Fibroblast of lung (primary cell): ENCODE measurements around the gene TICAM2. TPM values are rescaled to one million over a fixed set of nuclear protein-coding genes. Genes with fewer than 3 reads are reported as not detected.

Experiments used
- DNase-seq, 2 donors: peaks; one replicate each; pipeline versions ENCODE4 v3.0.0 to v3.0.0-alpha.2; 2010; ENCODE audit warnings: low read depth in 2 of 2
- H2AFZ ChIP-seq: 2 replicates; pipeline ENCODE4 v1.5.1; 2012; ENCODE audit warnings: low read length, control low read depth, inconsistent platforms
- H3K27ac ChIP-seq: 2 replicates; pipeline ENCODE4 v1.5.1; 2011; ENCODE audit warnings: low read length, control low read depth; ENCODE audit not compliant: insufficient read depth
- H3K27me3 ChIP-seq: 2 replicates; pipeline ENCODE4 v1.5.1; 2011; ENCODE audit warnings: mild to moderate bottlenecking, low read length; ENCODE audit not compliant: control insufficient read depth, insufficient read depth
- H3K36me3 ChIP-seq: 2 replicates; pipeline ENCODE4 v1.5.1; 2011; ENCODE audit warnings: low read length; ENCODE audit not compliant: control insufficient read depth, insufficient read depth
- H3K4me1 ChIP-seq: 2 replicates; pipeline ENCODE4 v1.5.1; 2011; ENCODE audit warnings: low read length; ENCODE audit not compliant: control insufficient read depth, insufficient read depth; ENCODE audit errors: extremely low read depth
- H3K4me2 ChIP-seq: 2 replicates; pipeline ENCODE4 v1.5.1; 2011; ENCODE audit warnings: low read length, control low read depth; ENCODE audit not compliant: insufficient read depth; ENCODE audit errors: extremely low read depth
- H3K4me3 ChIP-seq, 4 experiments: fragments of 200-600 bp in 1 of 4; sonication (generic) in 1 of 4; replicated peaks in 1 of 4; 2 replicates each; pipeline ENCODE4 v1.5.1; 2011 to 2016; ENCODE audit warnings: low read length in 4 of 4, low read depth in 3 of 4, mild to moderate bottlenecking in 3 of 4, control low read depth in 2 of 4, inconsistent platforms in 1 of 4, mixed read lengths in 1 of 4; ENCODE audit not compliant: insufficient read depth in 1 of 4; ENCODE audit errors: control extremely low read depth in 1 of 4
- H3K79me2 ChIP-seq: 2 replicates; pipeline ENCODE4 v1.5.1; 2012; ENCODE audit warnings: mild to moderate bottlenecking, low read length, inconsistent platforms; ENCODE audit not compliant: control insufficient read depth, insufficient read depth
- H3K9ac ChIP-seq: 2 replicates; pipeline ENCODE4 v1.5.1; 2011; ENCODE audit warnings: mild to moderate bottlenecking, low read length, control low read depth; ENCODE audit not compliant: insufficient read depth
- H3K9me3 ChIP-seq: 2 replicates; pipeline ENCODE4 v1.5.1; 2012; ENCODE audit warnings: low read depth, low read length; ENCODE audit not compliant: control insufficient read depth, insufficient read depth
- H4K20me1 ChIP-seq: 2 replicates; pipeline ENCODE4 v1.5.1; 2011; ENCODE audit warnings: low read length; ENCODE audit not compliant: control insufficient read depth, insufficient read depth; ENCODE audit errors: extremely low read depth
- EZH2 ChIP-seq: IDR thresholded peaks from 2 replicates; pipeline ENCODE4 v1.5.1; 2012; ENCODE audit warnings: low read length, control low read depth, mild to moderate bottlenecking; ENCODE audit errors: missing control alignments
- polyA plus RNA-seq, 2 donors: library from polyadenylated mRNA; depleted of rRNA in 1 of 2; stranded (reverse) in 1 of 2; unstranded in 1 of 2; fragments of >200 nt; gene quantifications; 2 replicates each; pipeline ENCODE4 v1.2.1, GENCODE V29; 2011 to 2012; ENCODE audit warnings: missing spikeins in 1 of 2
- total RNA-seq: library from RNA; depleted of rRNA; stranded (reverse); fragments of >200 nt; gene quantifications from 2 replicates; pipeline ENCODE4 v1.2.1, GENCODE V29; 2014
- TF ChIP-seq, protein P1 (sequence below), 2 donors: IDR thresholded peaks in 1 of 2; conservative IDR thresholded peaks in 1 of 2; 1 replicate in 1 of 2; 2 replicates in 1 of 2; pipeline ENCODE4 v1.5.1; 2011 to 2012; ENCODE audit warnings: low read length in 2 of 2, control low read depth in 1 of 2, inconsistent platforms in 1 of 2, low read depth in 1 of 2, mild to moderate bottlenecking in 1 of 2

The TICAM2 gene
- total and polyA plus RNA-seq, 2 donors (not counting 1 experiment from before 2014, with no cell fraction given), result 8.8 to 10.3 TPM

GRCh38 chr5:115531787-115532367 is 70.4 kb downstream of the TICAM2 start:
- no peak for DNase-seq
- Histone ChIP-seq H4K20me1 (no peaks in the 10 kb centered on the region), H3K9me3 (no peaks in the 10 kb centered on the region), H3K9ac (no peak overlapping the region), H3K36me3 (no peaks in the 10 kb centered on the region), H3K4me2 (no peak overlapping the region), H2AFZ (no peak overlapping the region), H3K4me1 (peaks cover 4% of the 10 kb centered on the region), H3K79me2 (peaks cover 97% of the 10 kb centered on the region), H3K27me3 (no peaks in the 10 kb centered on the region), H3K27ac (no peak overlapping the region), H3K4me3 (no peak overlapping the region)
- no peak for TF ChIP-seq EZH2
- TF ChIP-seq, protein P1, sequence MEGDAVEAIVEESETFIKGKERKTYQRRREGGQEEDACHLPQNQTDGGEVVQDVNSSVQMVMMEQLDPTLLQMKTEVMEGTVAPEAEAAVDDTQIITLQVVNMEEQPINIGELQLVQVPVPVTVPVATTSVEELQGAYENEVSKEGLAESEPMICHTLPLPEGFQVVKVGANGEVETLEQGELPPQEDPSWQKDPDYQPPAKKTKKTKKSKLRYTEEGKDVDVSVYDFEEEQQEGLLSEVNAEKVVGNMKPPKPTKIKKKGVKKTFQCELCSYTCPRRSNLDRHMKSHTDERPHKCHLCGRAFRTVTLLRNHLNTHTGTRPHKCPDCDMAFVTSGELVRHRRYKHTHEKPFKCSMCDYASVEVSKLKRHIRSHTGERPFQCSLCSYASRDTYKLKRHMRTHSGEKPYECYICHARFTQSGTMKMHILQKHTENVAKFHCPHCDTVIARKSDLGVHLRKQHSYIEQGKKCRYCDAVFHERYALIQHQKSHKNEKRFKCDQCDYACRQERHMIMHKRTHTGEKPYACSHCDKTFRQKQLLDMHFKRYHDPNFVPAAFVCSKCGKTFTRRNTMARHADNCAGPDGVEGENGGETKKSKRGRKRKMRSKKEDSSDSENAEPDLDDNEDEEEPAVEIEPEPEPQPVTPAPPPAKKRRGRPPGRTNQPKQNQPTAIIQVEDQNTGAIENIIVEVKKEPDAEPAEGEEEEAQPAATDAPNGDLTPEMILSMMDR (conservative IDR thresholded peaks at IDR 0.05 in 1 of 2, IDR thresholded peaks at IDR 0.05 in 1 of 2; ENCODE audit: low read depth in 1 of 2, low read length in 2 of 2), result no peak

GRCh38 chr5:115531380-115531779 is 70.9 kb downstream of the TICAM2 start:
- Histone ChIP-seq H3K36me3 (no peaks in the 10 kb centered on the region), H3K4me1 (peaks cover 4% of the 10 kb centered on the region), H3K9me3 (no peaks in the 10 kb centered on the region), H3K4me3 (no peak overlapping the region), H2AFZ (no peak overlapping the region), H3K79me2 (peaks cover 97% of the 10 kb centered on the region), H3K4me2 (no peak overlapping the region), H3K9ac (no peak overlapping the region), H3K27me3 (no peaks in the 10 kb centered on the region), H3K27ac (no peak overlapping the region), H4K20me1 (no peaks in the 10 kb centered on the region)
- TF ChIP-seq EZH2, result no peak
- TF ChIP-seq, protein P1 (conservative IDR thresholded peaks at IDR 0.05 in 1 of 2, IDR thresholded peaks at IDR 0.05 in 1 of 2; ENCODE audit: low read depth in 1 of 2, low read length in 2 of 2), result no peak
- no peak for DNase-seq

DNA sequence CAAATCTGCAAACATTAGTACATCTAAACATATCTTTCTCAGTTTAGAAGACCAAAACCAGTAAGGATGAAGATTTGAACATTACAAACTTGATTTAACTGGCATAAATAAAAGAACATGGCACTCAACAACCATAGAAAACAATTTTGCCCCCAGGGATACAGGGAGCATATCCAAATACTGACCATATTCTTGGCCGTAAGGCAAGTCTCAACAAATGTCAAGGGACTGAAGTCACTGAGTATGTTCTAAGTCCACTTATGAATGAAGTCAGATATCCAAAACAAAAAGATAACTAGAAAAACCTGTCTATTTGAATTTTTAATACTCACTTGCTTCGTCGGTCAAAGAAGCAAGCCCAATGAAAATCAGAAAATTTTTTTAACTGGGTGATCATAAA is 71.9 kb downstream of the TICAM2 start:
- Histone ChIP-seq H3K36me3 (no peaks in the 10 kb centered on the region), H4K20me1 (no peaks in the 10 kb centered on the region), H2AFZ (no peak overlapping the region), H3K9ac (no peak overlapping the region), H3K27ac (no peak overlapping the region), H3K9me3 (no peaks in the 10 kb centered on the region), H3K4me3 (peak overlapping the region in 1 of 4 experiments; percentile 3), H3K27me3 (no peaks in the 10 kb centered on the region), H3K79me2 (peaks cover 96% of the 10 kb centered on the region), H3K4me1 (peaks cover 4% of the 10 kb centered on the region), H3K4me2 (no peak overlapping the region)
- DNase-seq, result no peak
- no peak for TF ChIP-seq EZH2
- TF ChIP-seq, protein P1 (conservative IDR thresholded peaks at IDR 0.05 in 1 of 2, IDR thresholded peaks at IDR 0.05 in 1 of 2; ENCODE audit: low read depth in 1 of 2, low read length in 2 of 2), result no peak

Other genes with a start within 250 kb of the TICAM2 start
- 20.3 and 53.2 TPM in 2 replicates for gene FEM1C, start 57.7 kb downstream of the TICAM2 start, total RNA-seq
- 26.4 and 27.2 TPM in 2 replicates for gene FEM1C, start 57.7 kb downstream of the TICAM2 start, polyA plus RNA-seq
- 82.2 and 104 TPM in 2 replicates for gene TMED7, start 23.6 kb upstream of the TICAM2 start, total RNA-seq
- gene TMED7, start 23.6 kb upstream of the TICAM2 start, polyA plus RNA-seq, result 109 and 154 TPM in 2 replicates
- gene CDO1, start 214.2 kb upstream of the TICAM2 start, total RNA-seq, result 4.6 and 6.9 TPM in 2 replicates
- gene CDO1, start 214.2 kb upstream of the TICAM2 start, polyA plus RNA-seq, result 0.85 and 2.2 TPM in 2 replicates
- 37.2 and 38.8 TPM in 2 replicates for gene ATG12, start 239.1 kb upstream of the TICAM2 start, total RNA-seq
- gene ATG12, start 239.1 kb upstream of the TICAM2 start, polyA plus RNA-seq, result 93.0 and 117 TPM in 2 replicates
- gene AP3S1, start 239.5 kb upstream of the TICAM2 start, total RNA-seq, result 86.7 and 87.8 TPM in 2 replicates
- gene AP3S1, start 239.5 kb upstream of the TICAM2 start, polyA plus RNA-seq, result 130 and 165 TPM in 2 replicates